Liver (tissue), 3 donors: ENCODE results near the gene NDUFA13.

ENCODE experiments used
- CTCF ChIP-seq: fragments of 150-350 bp; IDR thresholded peaks from 2 replicates; pipeline ENCODE4 v1.5.1; 2017; ENCODE audit warnings: improper control_type of control experiment, low read depth, low read length; ENCODE audit not compliant: missing input control
- GABPA ChIP-seq, 2 donors: IDR thresholded peaks in 1 of 2; conservative IDR thresholded peaks in 1 of 2; 2 replicates each; pipeline ENCODE4 v1.6.1; 2016; ENCODE audit warnings: antibody characterized with exemption in 2 of 2, mild to moderate bottlenecking in 1 of 2, moderate library complexity in 1 of 2
- HNF4G ChIP-seq: IDR thresholded peaks from 2 replicates; pipeline ENCODE4 v1.6.1; 2016; ENCODE audit warnings: antibody characterized with exemption
- RXRA ChIP-seq, 2 donors: IDR thresholded peaks; 2 replicates each; pipeline ENCODE4 v1.6.1; 2017 to 2018; ENCODE audit warnings: antibody characterized with exemption in 2 of 2, mild to moderate bottlenecking in 1 of 2
- SP1 ChIP-seq: IDR thresholded peaks from 2 replicates; pipeline ENCODE4 v1.6.1; 2018; ENCODE audit warnings: antibody characterized with exemption, mild to moderate bottlenecking
- donor health status: healthy.
- donor health status: healthy.

GRCh38 chr19:19489804-19490204 lies 26.2 kb upstream of the NDUFA13 start:
- TF ChIP-seq CTCF (no peak), HNF4G (no peak), SP1 (no peak), RXRA (IDR thresholded peaks at IDR 0.05) (no peak), GABPA (IDR thresholded peaks at IDR 0.05 in 1 of 2, conservative IDR thresholded peaks at IDR 0.05 in 1 of 2) (no peak)
